Activated CD8-positive, alpha-beta T cell treated with anti-CD3 and anti-CD28 coated beads, Interleukin-2, amount 10 ng/mL, durations not matched to agents 7 days and 5 days (primary cell): Measurements from ENCODE around the gene ZC3H4. TPM values are rescaled to one million over a fixed set of nuclear protein-coding genes. Genes with fewer than 3 reads are reported as not detected.
"Not testable (repeated sequence)": the region's sequence is repeated elsewhere in the genome, so short reads cannot be mapped to it uniquely, and the experiment has no call there.

Experiments
- ATAC-seq: fragments of 150-1000 bp; cut with Tn5 transposase; one replicate; pipeline ENCODE4 v1.10.0; 2021; ENCODE audit warnings: moderate library complexity
- CTCF ChIA-PET: fragments of 350-600 bp; sonication (Branson Sonifier 250); formaldehyde crosslinking; loops from one replicate; lab custom pipeline; 2021; ENCODE audit warnings: antibody characterized with exemption; lab: Charles Lee
- POLR2A ChIA-PET: fragments of 350-600 bp; sonication (Branson Sonifier 250); formaldehyde crosslinking; loops from one replicate; lab custom pipeline; 2021; ENCODE audit warnings: antibody characterized with exemption; lab: Charles Lee
- DNase-seq: peaks from one replicate; pipeline ENCODE4 v3.0.0-alpha.2; 2020
- H3K27ac Mint-ChIP-seq: one replicate; pipeline ENCODE4 v1.8.0; 2021; ENCODE audit warnings: mild to moderate bottlenecking, mixed read lengths
- H3K27me3 Mint-ChIP-seq: one replicate; pipeline ENCODE4 v1.8.0; 2021; ENCODE audit warnings: low read depth, mixed read lengths
- H3K36me3 Mint-ChIP-seq: one replicate; pipeline ENCODE4 v1.8.0; 2021; ENCODE audit warnings: low read depth, mixed read lengths
- H3K4me1 Mint-ChIP-seq: one replicate; pipeline ENCODE4 v1.8.0; 2021; ENCODE audit warnings: low read depth, mixed read lengths
- H3K4me3 Mint-ChIP-seq: one replicate; pipeline ENCODE4 v1.8.0; 2021; ENCODE audit warnings: mild to moderate bottlenecking, mixed read lengths
- H3K9me3 Mint-ChIP-seq: one replicate; pipeline ENCODE4 v1.8.0; 2022; ENCODE audit warnings: mixed read lengths; ENCODE audit not compliant: insufficient read depth
- total RNA-seq, 2 experiments: library from RNA; stranded (reverse); gene quantifications; one replicate each; pipeline ENCODE4 v1.2.3, GENCODE V29; 2021

Gene ZC3H4
- total RNA-seq, 2 experiments from 2014 or later = 102 TPM

GRCh38 chr19:47084879-47085439 is 28.6 kb downstream of the ZC3H4 start:
- no peaks in the 10 kb centered on the region for H3K27me3 Mint-ChIP-seq
- no peak overlapping the region for H3K4me3 Mint-ChIP-seq
- H3K36me3 Mint-ChIP-seq = peaks cover 74% of the 10 kb centered on the region
- peak overlapping the region; percentile 2 for H3K27ac Mint-ChIP-seq
- H3K4me1 Mint-ChIP-seq = peaks cover 12% of the 10 kb centered on the region
- ATAC-seq = no peak
- no peak for DNase-seq
- H3K9me3 Mint-ChIP-seq = no peaks in the 10 kb centered on the region
- CTCF ChIA-PET = no interaction called here
- POLR2A ChIA-PET = interaction anchor here (1.1 to 1.7 kb wide), 2 partner anchors 26 to 28 kb away, joined by 3 to 6 read pairs; partner anchors contain the start of gene ZC3H4

DNA sequence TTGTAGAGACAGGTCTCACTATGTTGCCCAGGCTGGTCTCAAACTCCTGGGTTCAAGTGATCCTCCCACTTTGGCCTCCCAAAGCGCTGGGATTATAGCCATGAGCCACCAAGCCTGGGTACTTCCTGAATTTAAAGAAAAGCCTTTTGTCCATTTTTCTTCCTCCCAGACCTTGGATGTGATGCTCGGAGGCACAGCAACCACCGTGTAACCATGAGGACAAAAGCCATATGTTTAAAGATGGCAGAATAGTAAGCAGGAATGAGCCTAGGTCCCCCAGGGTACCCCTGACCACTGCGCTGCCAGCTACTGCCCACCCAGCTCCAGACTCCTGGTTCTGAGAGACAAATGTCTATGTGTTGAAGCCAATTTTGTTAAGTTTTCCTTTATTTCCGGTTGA is 31.1 kb downstream of the ZC3H4 start:
- no peak overlapping the region for H3K27ac Mint-ChIP-seq

DNA sequence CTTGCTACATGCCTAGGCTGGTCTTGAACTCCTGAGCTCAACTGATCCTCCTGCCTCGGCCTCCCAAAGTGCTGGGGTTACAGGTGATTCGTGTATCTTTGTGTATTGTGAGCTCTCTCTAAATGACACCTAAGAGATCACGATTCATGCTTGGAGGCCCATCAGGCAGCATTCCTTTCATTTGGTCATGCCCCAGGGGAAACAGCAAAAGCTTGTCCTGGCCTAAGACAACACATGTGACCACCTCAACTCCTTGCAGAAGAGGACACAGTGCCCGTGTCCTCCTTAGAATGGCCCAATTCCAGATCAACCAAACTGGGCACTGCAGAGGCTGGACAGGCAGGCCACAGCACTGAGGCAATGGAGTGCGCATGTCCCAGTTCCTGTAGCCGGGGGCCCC is 32.5 kb downstream of the ZC3H4 start:
- ChIA-PET POLR2A (interaction anchor here (1.1 to 2.7 kb wide), 3 partner anchors 32 to 163 kb away, joined by 4 to 19 read pairs (median 4); partner anchors contain the start of genes SAE1 and ZC3H4), CTCF (interaction anchor here (0.7 to 4.6 kb wide), 11 partner anchors 13 to 68 kb away, joined by 3 to 53 read pairs (median 7); partner anchors contain the start of genes NPAS1, SAE1 and ZC3H4)
- Mint-ChIP-seq H3K4me3 (no peak overlapping the region), H3K27me3 (no peaks in the 10 kb centered on the region), H3K27ac (peak overlapping the region; percentile 64), H3K4me1 (peaks cover 6% of the 10 kb centered on the region), H3K36me3 (peaks cover 59% of the 10 kb centered on the region), H3K9me3 (no peaks in the 10 kb centered on the region)
- DNase-seq (no peak), ATAC-seq (no peak)

More for the DNA sequence above, 31.1 kb downstream of the ZC3H4 start:
- Mint-ChIP-seq H3K27me3 (no peaks in the 10 kb centered on the region), H3K4me1 (peaks cover 10% of the 10 kb centered on the region), H3K36me3 (peaks cover 66% of the 10 kb centered on the region), H3K4me3 (no peak overlapping the region), H3K9me3 (no peaks in the 10 kb centered on the region)
- CTCF ChIA-PET = interaction anchor here (1.0 to 4.6 kb wide), 5 partner anchors 9 to 49 kb away, joined by 3 to 53 read pairs (median 5); no protein-coding TSS in a partner anchor
- DNase-seq (no peak), ATAC-seq (no peak)
- POLR2A ChIA-PET = interaction anchor here (1.3 kb wide), 1 partner anchor 11 kb away, joined by 3 read pairs; no protein-coding TSS in a partner anchor

- H3K27ac Mint-ChIP-seq, POLR2A ChIA-PET, H3K9me3 Mint-ChIP-seq, ATAC-seq, H3K27me3 Mint-ChIP-seq, DNase-seq, H3K4me3 Mint-ChIP-seq: not testable (repeated sequence)
- H3K36me3 Mint-ChIP-seq = peaks cover 52% of the 10 kb centered on the region
- peaks cover 14% of the 10 kb centered on the region for H3K4me1 Mint-ChIP-seq
- CTCF ChIA-PET = interaction anchor here (1.0 to 4.6 kb wide), 10 partner anchors 16 to 166 kb away, joined by 3 to 53 read pairs (median 10); partner anchors contain the start of gene ZC3H4
Observed at GRCh38 chr19:47078351-47078750, 35.2 kb downstream of the ZC3H4 start.

GRCh38 chr19:47075941-47076340 is 37.6 kb downstream of the ZC3H4 start:
- no peaks in the 10 kb centered on the region for H3K9me3 Mint-ChIP-seq
- DNase-seq (no peak), ATAC-seq (no peak)
- ChIA-PET CTCF (interaction anchor here (1.0 to 1.4 kb wide), 2 partner anchors 31 to 63 kb away, joined by 3 to 4 read pairs; no protein-coding TSS in a partner anchor), POLR2A (no interaction called here)
- no peak overlapping the region for H3K4me3 Mint-ChIP-seq
- H3K36me3 Mint-ChIP-seq = peaks cover 48% of the 10 kb centered on the region
- H3K27ac Mint-ChIP-seq = no peak overlapping the region
- H3K4me1 Mint-ChIP-seq = peaks cover 11% of the 10 kb centered on the region
- H3K27me3 Mint-ChIP-seq = no peaks in the 10 kb centered on the region

DNA sequence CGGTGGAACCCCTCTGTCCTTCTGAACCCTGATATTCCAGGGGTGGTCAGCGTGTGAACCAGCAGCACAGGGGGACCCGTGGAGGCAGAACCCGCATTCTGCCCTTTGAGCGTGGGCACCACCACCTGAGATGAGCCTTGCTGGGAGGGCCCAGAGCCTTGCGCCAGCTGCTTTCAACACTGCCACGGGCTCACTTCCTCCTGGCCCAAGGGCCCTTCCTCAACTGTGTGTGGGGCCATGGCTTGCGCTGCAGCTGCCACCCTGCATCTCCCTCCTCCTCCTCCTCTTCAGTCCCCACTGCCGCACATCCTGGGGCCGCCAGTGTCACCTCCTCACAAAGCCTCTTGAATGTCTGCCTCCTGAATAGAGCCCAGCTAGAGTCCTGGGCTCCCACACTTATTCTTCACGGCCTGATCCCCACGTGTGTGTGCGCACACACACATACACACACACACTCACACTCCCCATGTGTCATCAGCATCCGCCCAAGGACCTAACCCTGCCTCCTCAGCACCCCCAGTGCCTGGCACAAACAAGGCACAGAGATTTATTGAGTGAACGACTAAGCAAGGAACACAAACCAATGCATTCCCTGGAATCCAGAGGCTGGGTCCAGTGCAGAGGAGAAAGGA is 38.3 kb downstream of the ZC3H4 start:
- ChIA-PET POLR2A (no interaction called here), CTCF (interaction anchor here (1.4 kb wide), 1 partner anchor 62 kb away, joined by 4 read pairs; no protein-coding TSS in a partner anchor)
- Mint-ChIP-seq H3K36me3 (peaks cover 47% of the 10 kb centered on the region), H3K4me3 (no peak overlapping the region), H3K4me1 (peaks cover 9% of the 10 kb centered on the region), H3K27me3 (no peaks in the 10 kb centered on the region), H3K9me3 (no peaks in the 10 kb centered on the region), H3K27ac (peak overlapping the region; percentile 22)
- ATAC-seq = no peak
- DNase-seq = no peak

DNA sequence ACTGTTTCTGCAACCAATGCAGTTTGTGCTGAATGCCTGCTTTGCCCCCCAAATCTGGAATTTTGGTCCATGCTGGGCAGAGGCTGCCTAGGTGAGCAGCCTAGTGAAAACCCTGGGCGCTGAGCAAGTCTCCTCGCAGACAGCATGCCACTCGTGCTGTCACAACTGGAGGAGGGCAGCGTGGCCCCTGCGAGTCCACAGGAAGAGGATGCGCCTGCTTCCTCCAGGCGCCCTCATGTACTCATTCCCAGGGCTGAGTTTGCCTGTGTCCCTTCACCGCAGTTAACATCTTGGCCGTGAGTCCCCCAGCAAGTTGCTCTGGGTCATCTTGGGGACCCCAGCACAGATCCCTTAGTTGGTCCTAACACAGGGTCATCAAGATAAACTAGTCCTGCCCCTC is 39.0 kb downstream of the ZC3H4 start:
- Mint-ChIP-seq H3K27ac (no peak overlapping the region), H3K27me3 (no peaks in the 10 kb centered on the region), H3K36me3 (peaks cover 52% of the 10 kb centered on the region), H3K4me3 (no peak overlapping the region), H3K4me1 (peaks cover 8% of the 10 kb centered on the region), H3K9me3 (no peaks in the 10 kb centered on the region)
- POLR2A ChIA-PET = no interaction called here
- DNase-seq (no peak), ATAC-seq (no peak)
- CTCF ChIA-PET = interaction anchor here (1.4 kb wide), 1 partner anchor 61 kb away, joined by 4 read pairs; no protein-coding TSS in a partner anchor

- ChIA-PET CTCF (no interaction called here), POLR2A (no interaction called here)
- Mint-ChIP-seq H3K9me3 (no peaks in the 10 kb centered on the region), H3K4me1 (peaks cover 8% of the 10 kb centered on the region), H3K27ac (no peak overlapping the region), H3K4me3 (no peak overlapping the region), H3K36me3 (peaks cover 53% of the 10 kb centered on the region), H3K27me3 (no peaks in the 10 kb centered on the region)
- DNase-seq (no peak), ATAC-seq (no peak)
Observed at GRCh38 chr19:47073574-47073973, 40.0 kb downstream of the ZC3H4 start.

- Mint-ChIP-seq H3K4me1 (peaks cover 8% of the 10 kb centered on the region), H3K27ac (no peak overlapping the region), H3K9me3 (no peaks in the 10 kb centered on the region), H3K4me3 (no peak overlapping the region), H3K27me3 (no peaks in the 10 kb centered on the region), H3K36me3 (peaks cover 58% of the 10 kb centered on the region)
- no peak for ATAC-seq
- ChIA-PET CTCF (no interaction called here), POLR2A (no interaction called here)
- DNase-seq = no peak
Observed at GRCh38 chr19:47072323-47072722, 41.3 kb downstream of the ZC3H4 start.

DNA sequence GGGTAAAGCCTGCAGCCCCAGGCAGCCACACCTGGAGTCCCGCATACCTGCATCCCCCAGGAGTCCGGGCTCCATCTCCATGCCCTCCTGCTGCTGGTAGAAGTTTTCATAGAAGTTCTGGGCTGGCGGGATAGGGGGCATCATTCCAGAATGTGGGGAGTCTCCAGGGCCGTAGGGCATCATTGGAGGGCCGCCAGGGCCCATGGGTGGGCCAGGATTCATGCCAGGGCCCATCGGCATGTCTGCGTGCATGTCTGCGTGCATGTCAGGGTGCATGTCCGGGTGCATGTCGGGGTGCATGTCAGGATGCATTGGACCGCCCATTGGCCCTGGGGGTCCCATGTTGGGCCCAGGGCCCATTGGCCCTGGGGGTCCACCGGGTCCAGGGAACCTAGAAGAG is 41.8 kb downstream of the ZC3H4 start:
- CTCF ChIA-PET = no interaction called here
- H3K4me3 Mint-ChIP-seq = no peak overlapping the region
- POLR2A ChIA-PET = no interaction called here
- H3K36me3 Mint-ChIP-seq = peaks cover 58% of the 10 kb centered on the region
- DNase-seq = no peak
- H3K27ac Mint-ChIP-seq = no peak overlapping the region
- no peak for ATAC-seq
- peaks cover 8% of the 10 kb centered on the region for H3K4me1 Mint-ChIP-seq
- H3K27me3 Mint-ChIP-seq = no peaks in the 10 kb centered on the region
- H3K9me3 Mint-ChIP-seq = no peaks in the 10 kb centered on the region

GRCh38 chr19:47070756-47071155 is 42.8 kb downstream of the ZC3H4 start:
- ATAC-seq (no peak), DNase-seq (no peak)
- Mint-ChIP-seq H3K36me3 (peaks cover 57% of the 10 kb centered on the region), H3K9me3 (no peaks in the 10 kb centered on the region), H3K27ac (no peak overlapping the region), H3K4me3 (no peak overlapping the region), H3K4me1 (peaks cover 8% of the 10 kb centered on the region), H3K27me3 (no peaks in the 10 kb centered on the region)
- ChIA-PET CTCF (no interaction called here), POLR2A (no interaction called here)

DNA sequence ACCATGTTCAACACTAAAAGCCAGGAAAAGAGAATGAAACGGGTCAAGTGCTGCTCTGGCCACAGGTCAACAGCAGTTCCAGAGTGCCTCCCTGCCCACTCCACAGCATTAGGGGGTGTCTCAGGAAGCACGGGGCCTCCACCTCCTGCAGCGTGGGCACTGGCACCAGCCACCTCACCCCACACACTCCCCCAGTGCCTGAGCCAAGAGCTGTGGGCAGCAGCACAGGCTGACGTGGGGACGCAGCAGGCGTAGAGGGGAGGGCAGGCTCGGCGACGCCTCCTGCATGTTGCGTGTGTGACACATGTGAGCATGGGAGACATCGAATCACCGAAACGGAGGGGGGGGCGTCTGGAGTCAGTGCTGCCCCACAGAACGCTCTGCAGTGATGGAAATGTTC is 43.8 kb downstream of the ZC3H4 start:
- no peak for DNase-seq
- ATAC-seq = no peak
- Mint-ChIP-seq H3K27me3 (no peaks in the 10 kb centered on the region), H3K27ac (no peak overlapping the region), H3K36me3 (peaks cover 59% of the 10 kb centered on the region), H3K4me1 (peaks cover 3% of the 10 kb centered on the region), H3K4me3 (no peak overlapping the region), H3K9me3 (no peaks in the 10 kb centered on the region)
- ChIA-PET CTCF (interaction anchor here (0.7 kb wide), 1 partner anchor 10 kb away, joined by 3 read pairs; no protein-coding TSS in a partner anchor), POLR2A (no interaction called here)
